Chondrocyte (in vitro differentiated cells): Measurements from ENCODE around the gene NBAS. TPM values are rescaled to one million over a fixed set of nuclear protein-coding genes. Genes with fewer than 3 reads are reported as not detected.

Experiments used
- DNase-seq: peaks from one replicate; pipeline ENCODE4 v3.0.0; 2021; ENCODE audit warnings: mixed read lengths, low spot score
- H3K27ac Mint-ChIP-seq: one replicate; pipeline ENCODE4 v1.8.0; 2021; ENCODE audit warnings: mild to moderate bottlenecking, moderate library complexity, mixed read lengths; ENCODE audit not compliant: unreplicated experiment
- H3K27me3 Mint-ChIP-seq: 2 replicates; pipeline ENCODE4 v1.8.0; 2021; ENCODE audit warnings: low read depth, mixed read lengths
- H3K36me3 Mint-ChIP-seq: 2 replicates; pipeline ENCODE4 v1.8.0; 2021; ENCODE audit warnings: low read depth, mixed read lengths
- H3K4me1 Mint-ChIP-seq: 2 replicates; pipeline ENCODE4 v1.8.0; 2021; ENCODE audit warnings: low read depth, mild to moderate bottlenecking, mixed read lengths
- H3K4me3 Mint-ChIP-seq: one replicate; pipeline ENCODE4 v1.8.0; 2021; ENCODE audit warnings: mild to moderate bottlenecking, moderate library complexity, mixed read lengths; ENCODE audit not compliant: unreplicated experiment
- H3K9me3 Mint-ChIP-seq: 2 replicates; pipeline ENCODE4 v1.8.0; 2021; ENCODE audit warnings: low read depth, mixed read lengths
- total RNA-seq: library from RNA; stranded (reverse); gene quantifications from 3 replicates; pipeline ENCODE4 v1.2.1, GENCODE V29; 2021
- TF ChIP-seq, protein P1 (sequence below): fragments of 200-600 bp; sonication (generic); IDR thresholded peaks from 2 replicates; pipeline ENCODE4 v1.5.0; 2021; ENCODE audit warnings: antibody characterized with exemption, mild to moderate bottlenecking, moderate library complexity

NBAS gene
- total RNA-seq, 1 donor from 2014 or later = 47.6 TPM

GRCh38 chr2:15195813-15196212, 365.3 kb downstream of the NBAS start:
- TF ChIP-seq, protein P1, sequence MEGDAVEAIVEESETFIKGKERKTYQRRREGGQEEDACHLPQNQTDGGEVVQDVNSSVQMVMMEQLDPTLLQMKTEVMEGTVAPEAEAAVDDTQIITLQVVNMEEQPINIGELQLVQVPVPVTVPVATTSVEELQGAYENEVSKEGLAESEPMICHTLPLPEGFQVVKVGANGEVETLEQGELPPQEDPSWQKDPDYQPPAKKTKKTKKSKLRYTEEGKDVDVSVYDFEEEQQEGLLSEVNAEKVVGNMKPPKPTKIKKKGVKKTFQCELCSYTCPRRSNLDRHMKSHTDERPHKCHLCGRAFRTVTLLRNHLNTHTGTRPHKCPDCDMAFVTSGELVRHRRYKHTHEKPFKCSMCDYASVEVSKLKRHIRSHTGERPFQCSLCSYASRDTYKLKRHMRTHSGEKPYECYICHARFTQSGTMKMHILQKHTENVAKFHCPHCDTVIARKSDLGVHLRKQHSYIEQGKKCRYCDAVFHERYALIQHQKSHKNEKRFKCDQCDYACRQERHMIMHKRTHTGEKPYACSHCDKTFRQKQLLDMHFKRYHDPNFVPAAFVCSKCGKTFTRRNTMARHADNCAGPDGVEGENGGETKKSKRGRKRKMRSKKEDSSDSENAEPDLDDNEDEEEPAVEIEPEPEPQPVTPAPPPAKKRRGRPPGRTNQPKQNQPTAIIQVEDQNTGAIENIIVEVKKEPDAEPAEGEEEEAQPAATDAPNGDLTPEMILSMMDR = no peak

DNA sequence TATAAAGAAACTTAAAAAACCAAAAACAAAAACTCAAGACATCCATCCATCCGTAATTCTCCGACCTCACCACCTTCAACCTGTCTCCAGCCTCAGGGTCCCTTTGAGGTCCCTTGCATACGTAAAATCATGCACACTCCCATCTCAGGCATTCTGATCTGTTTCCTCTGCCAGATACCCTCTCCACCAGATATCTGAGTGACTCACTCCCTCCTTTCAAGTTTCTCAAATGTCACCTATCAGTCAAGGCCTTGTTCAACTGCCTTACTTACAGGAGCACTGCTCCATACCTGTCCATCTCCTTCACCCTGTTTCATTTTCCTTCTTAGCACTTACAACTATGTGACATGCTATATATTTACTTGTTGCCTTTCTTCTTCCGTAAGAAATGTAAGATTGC, 369.3 kb downstream of the NBAS start:
- H3K36me3 Mint-ChIP-seq = peaks cover 7% of the 10 kb centered on the region
- H3K4me3 Mint-ChIP-seq = no peak overlapping the region
- peaks cover 9% of the 10 kb centered on the region for H3K4me1 Mint-ChIP-seq
- H3K27me3 Mint-ChIP-seq = no peaks in the 10 kb centered on the region
- no peak overlapping the region for H3K27ac Mint-ChIP-seq
- H3K9me3 Mint-ChIP-seq = peaks cover 4% of the 10 kb centered on the region
- DNase-seq = no peak
- TF ChIP-seq, protein P1 = no peak

More at GRCh38 chr2:15195813-15196212, 365.3 kb downstream of the NBAS start:
- peaks cover 9% of the 10 kb centered on the region for H3K4me1 Mint-ChIP-seq
- H3K27me3 Mint-ChIP-seq = no peaks in the 10 kb centered on the region
- peaks cover 4% of the 10 kb centered on the region for H3K9me3 Mint-ChIP-seq
- no peak overlapping the region for H3K27ac Mint-ChIP-seq
- DNase-seq = no peak
- H3K36me3 Mint-ChIP-seq = peaks cover 5% of the 10 kb centered on the region
- H3K4me3 Mint-ChIP-seq = no peak overlapping the region

GRCh38 chr2:15189216-15189615, 371.9 kb downstream of the NBAS start:
- TF ChIP-seq, protein P1 = no peak
- Mint-ChIP-seq H3K9me3 (no peaks in the 10 kb centered on the region), H3K4me3 (no peak overlapping the region), H3K36me3 (peaks cover 6% of the 10 kb centered on the region), H3K27me3 (no peaks in the 10 kb centered on the region), H3K4me1 (no peaks in the 10 kb centered on the region), H3K27ac (no peak overlapping the region)
- no peak for DNase-seq

- H3K27me3 Mint-ChIP-seq = no peaks in the 10 kb centered on the region
Observed at GRCh38 chr2:15187702-15188101, 373.4 kb downstream of the NBAS start.

DNA sequence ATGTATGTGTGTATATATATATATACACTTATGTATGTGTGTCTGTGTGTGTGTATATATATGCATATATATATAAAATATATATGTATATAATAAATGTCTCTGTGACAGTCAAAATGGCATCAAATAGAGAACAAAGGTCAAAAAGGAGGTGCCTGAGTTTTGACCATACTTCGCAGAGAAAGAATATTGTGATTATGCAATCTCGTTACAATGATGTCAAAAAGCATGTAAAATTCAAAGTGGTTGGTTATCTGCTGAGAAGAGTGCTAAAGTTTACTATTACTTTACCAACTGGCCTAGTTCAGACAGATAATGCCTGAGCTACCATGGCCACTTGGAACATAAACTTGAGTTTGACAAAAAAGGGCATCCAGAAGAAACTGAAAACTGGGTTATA, 375.0 kb downstream of the NBAS start:
- Mint-ChIP-seq H3K4me3 (no peak overlapping the region), H3K9me3 (no peaks in the 10 kb centered on the region), H3K27ac (no peak overlapping the region), H3K27me3 (no peaks in the 10 kb centered on the region), H3K36me3 (peaks cover 11% of the 10 kb centered on the region), H3K4me1 (no peaks in the 10 kb centered on the region)
- TF ChIP-seq, protein P1 = no peak
- DNase-seq = no peak

More at GRCh38 chr2:15187702-15188101, 373.4 kb downstream of the NBAS start:
- H3K4me1 Mint-ChIP-seq = no peaks in the 10 kb centered on the region
- TF ChIP-seq, protein P1 = no peak
- no peak overlapping the region for H3K27ac Mint-ChIP-seq
- H3K36me3 Mint-ChIP-seq = peaks cover 8% of the 10 kb centered on the region
- no peak overlapping the region for H3K4me3 Mint-ChIP-seq
- no peaks in the 10 kb centered on the region for H3K9me3 Mint-ChIP-seq
- DNase-seq = no peak
